Measurements from ENCODE around the gene IMP3. TPM values are rescaled to one million over a fixed set of nuclear protein-coding genes. Genes with fewer than 3 reads are reported as not detected.

Gene IMP3
- total RNA-seq, 1 donor from 2014 or later: 68.4 TPM

DNA sequence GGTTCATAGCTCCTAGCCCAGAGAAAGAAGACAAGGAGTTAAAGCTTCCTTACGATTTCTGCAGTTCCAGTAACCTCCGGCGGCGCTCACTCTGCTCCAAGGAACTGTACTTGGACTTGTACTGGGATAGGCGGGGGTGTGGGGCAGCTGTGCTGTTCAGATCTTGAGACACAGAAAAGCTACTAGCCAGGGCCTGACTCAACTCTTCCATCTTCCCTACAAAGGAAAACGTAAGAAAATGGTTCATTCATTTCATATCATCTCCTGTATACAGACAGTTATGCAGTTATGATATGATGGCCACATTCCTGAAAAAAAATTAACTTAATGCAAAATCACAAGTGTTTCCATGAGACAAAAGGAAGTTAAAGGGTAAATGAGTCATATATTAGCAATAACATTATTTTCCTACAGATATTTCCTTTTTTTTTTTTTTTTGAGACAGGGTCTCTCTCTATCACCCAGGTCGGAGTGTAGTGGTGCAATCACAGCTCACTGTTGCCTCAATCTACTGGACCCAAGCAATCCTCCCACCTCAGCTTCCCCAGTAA, 19.1 kb downstream of the IMP3 start:
- DNase-seq (ENCODE audit: extremely low spot score, unreplicated experiment): no peak
- TF ChIP-seq, protein P1, sequence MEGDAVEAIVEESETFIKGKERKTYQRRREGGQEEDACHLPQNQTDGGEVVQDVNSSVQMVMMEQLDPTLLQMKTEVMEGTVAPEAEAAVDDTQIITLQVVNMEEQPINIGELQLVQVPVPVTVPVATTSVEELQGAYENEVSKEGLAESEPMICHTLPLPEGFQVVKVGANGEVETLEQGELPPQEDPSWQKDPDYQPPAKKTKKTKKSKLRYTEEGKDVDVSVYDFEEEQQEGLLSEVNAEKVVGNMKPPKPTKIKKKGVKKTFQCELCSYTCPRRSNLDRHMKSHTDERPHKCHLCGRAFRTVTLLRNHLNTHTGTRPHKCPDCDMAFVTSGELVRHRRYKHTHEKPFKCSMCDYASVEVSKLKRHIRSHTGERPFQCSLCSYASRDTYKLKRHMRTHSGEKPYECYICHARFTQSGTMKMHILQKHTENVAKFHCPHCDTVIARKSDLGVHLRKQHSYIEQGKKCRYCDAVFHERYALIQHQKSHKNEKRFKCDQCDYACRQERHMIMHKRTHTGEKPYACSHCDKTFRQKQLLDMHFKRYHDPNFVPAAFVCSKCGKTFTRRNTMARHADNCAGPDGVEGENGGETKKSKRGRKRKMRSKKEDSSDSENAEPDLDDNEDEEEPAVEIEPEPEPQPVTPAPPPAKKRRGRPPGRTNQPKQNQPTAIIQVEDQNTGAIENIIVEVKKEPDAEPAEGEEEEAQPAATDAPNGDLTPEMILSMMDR (conservative IDR thresholded peaks at IDR 0.05): no peak
- Mint-ChIP-seq H3K27me3 (no peaks in the 10 kb centered on the region), H3K4me1 (ENCODE audit: unreplicated experiment) (no peaks in the 10 kb centered on the region), H3K36me3 (peaks cover 15% of the 10 kb centered on the region), H3K27ac (no peak overlapping the region), H3K9me3 (no peaks in the 10 kb centered on the region), H3K4me3 (no peak overlapping the region)

DNA sequence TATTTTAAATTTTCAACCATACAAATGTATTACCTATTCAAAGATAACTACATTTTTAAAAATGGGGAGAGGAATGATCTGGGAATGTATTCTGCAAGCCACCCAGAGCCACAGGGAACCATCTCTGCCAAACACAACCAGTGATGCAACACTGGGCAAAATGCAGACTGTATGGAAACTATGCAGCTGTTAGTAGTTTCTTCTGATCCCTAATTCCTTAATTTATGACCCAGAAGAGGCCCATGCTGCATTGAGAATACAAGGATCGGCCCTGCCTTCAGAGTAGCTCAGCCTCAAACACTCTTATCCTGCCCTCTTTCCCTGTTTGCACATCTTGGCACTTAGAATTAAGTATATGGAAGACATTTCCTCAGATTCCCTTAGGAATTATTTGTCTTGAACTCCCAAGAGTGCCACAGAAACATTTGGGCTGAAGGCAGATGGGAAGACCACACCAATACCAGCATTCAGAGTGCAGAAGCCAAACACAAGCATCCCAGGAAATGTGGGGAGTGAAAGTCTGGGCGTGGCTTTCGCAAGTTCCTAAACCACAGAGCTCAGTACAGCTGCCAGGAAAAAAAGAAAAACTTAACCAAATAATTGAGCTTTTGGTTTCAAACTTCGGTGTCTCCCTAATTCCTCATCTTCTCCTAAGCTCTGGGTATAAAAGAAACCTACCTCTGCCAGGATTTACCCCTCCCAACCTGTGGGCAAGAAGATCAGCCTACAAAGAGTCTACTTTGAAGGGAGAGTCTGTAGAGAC, 19.8 kb downstream of the IMP3 start:
- Mint-ChIP-seq H3K27me3 (no peaks in the 10 kb centered on the region), H3K4me3 (no peak overlapping the region), H3K27ac (no peak overlapping the region), H3K4me1 (ENCODE audit: unreplicated experiment) (no peaks in the 10 kb centered on the region), H3K36me3 (peaks cover 17% of the 10 kb centered on the region), H3K9me3 (no peaks in the 10 kb centered on the region)
- DNase-seq (ENCODE audit: extremely low spot score, unreplicated experiment): no peak
- TF ChIP-seq, protein P1 (conservative IDR thresholded peaks at IDR 0.05): no peak

DNA sequence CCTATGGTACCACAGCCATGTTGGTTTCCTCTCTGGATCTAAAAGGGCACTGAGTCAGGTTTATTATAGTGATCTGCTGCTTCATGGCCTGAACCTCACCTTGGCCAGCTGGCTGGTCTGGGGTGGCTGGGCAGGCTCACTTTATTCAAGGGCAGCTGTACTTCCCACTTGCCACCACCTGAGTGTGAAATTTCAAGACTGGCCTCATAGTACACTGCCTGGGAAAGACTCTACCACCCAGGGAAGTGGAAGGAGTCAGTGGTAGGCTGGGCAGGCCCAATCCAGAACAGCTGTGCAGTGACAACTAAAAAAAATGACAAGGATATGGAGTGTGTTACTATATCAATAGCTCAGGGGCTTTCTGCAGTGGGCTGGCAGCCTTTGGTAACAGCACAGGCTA, 23.3 kb downstream of the IMP3 start:
- no peaks in the 10 kb centered on the region for H3K4me1 Mint-ChIP-seq (ENCODE audit: unreplicated experiment)
- no peaks in the 10 kb centered on the region for H3K9me3 Mint-ChIP-seq
- H3K27me3 Mint-ChIP-seq: no peaks in the 10 kb centered on the region
- TF ChIP-seq, protein P1 (conservative IDR thresholded peaks at IDR 0.05): no peak
- no peak for DNase-seq (ENCODE audit: extremely low spot score, unreplicated experiment)
- no peak overlapping the region for H3K27ac Mint-ChIP-seq
- H3K4me3 Mint-ChIP-seq: no peak overlapping the region
- H3K36me3 Mint-ChIP-seq: peaks cover 32% of the 10 kb centered on the region

DNA sequence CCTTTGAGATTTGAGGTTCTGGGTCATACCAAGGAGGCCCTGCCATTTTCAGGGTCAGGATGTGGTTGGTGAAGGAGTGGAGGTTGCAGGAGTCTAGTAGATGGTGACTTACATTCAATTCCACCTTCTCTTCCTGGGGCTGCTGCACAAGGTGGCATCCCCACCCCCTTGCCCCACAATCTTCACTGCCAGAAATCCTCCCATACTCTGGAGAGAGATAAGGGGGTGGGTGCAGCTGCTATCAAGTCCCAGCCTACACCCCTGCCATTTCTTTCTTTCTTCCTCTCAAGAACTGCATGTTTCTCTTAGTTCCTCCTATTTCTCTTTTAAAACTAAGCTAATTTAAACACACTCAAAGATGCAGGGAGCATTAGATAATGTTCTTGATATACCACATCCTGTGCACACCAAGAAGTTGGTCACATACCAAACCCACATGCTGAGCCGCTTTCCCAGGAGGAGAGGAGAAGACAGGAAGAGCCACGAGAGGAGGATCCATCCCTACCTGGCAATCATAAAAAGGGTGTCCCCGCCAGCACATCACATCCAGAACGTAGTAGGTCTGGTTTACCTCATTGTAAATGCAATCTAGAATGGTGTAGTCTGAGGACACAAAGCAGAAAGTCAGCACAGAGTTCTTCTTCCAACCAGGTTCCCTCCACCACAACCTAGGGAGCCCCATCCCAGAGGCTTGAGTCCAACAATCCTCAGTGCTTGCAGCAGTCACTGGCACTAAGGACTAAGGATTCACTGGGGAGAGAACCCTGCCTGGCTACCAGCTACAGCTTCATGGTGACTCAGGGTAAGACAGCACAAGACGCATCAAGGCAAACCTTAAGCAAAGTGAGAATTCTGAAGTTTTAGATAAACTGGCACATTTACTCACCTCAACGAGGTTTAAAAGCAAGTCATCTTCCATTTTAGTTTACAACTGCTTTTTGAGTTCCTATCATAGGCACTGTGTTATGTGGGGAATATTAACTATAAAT, 33.0 kb downstream of the IMP3 start:
- peaks cover 18% of the 10 kb centered on the region for H3K36me3 Mint-ChIP-seq
- no peaks in the 10 kb centered on the region for H3K27me3 Mint-ChIP-seq
- no peaks in the 10 kb centered on the region for H3K4me1 Mint-ChIP-seq (ENCODE audit: unreplicated experiment)
- no peaks in the 10 kb centered on the region for H3K9me3 Mint-ChIP-seq
- H3K4me3 Mint-ChIP-seq: no peak overlapping the region
- DNase-seq (ENCODE audit: extremely low spot score, unreplicated experiment): no peak
- no peak overlapping the region for H3K27ac Mint-ChIP-seq
- TF ChIP-seq, protein P1 (conservative IDR thresholded peaks at IDR 0.05): no peak

DNA sequence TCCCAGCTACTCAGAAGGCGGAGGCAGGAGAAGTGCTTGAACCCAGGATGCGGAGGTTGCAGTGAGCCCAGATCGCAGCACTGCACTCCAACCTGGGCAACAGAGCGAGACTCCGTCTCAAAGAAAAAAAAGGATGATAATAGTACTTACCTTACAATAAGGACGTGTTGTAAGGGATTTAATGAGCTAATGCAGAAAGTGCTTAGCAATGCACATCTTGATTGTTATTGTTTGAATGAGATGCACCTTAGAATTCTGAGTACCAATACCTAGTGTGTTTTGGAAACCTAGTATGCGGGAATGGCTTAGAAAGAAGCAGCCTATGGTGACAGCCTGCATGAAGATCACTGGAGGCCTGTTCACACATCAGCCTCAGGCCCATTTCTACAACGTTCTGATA, 34.0 kb downstream of the IMP3 start:
- Mint-ChIP-seq H3K9me3 (no peaks in the 10 kb centered on the region), H3K27ac (no peak overlapping the region), H3K4me1 (ENCODE audit: unreplicated experiment) (no peaks in the 10 kb centered on the region), H3K27me3 (no peaks in the 10 kb centered on the region), H3K4me3 (no peak overlapping the region), H3K36me3 (peaks cover 18% of the 10 kb centered on the region)
- TF ChIP-seq, protein P1 (conservative IDR thresholded peaks at IDR 0.05): no peak
- no peak for DNase-seq (ENCODE audit: extremely low spot score, unreplicated experiment)

Data from type B pancreatic cell (in vitro differentiated cells).